ENCODE data around the gene CYP27B1.
A peak's percentile ranks its signal among the peaks of the same experiment; 100 is the strongest.

The CYP27B1 gene, protein sequence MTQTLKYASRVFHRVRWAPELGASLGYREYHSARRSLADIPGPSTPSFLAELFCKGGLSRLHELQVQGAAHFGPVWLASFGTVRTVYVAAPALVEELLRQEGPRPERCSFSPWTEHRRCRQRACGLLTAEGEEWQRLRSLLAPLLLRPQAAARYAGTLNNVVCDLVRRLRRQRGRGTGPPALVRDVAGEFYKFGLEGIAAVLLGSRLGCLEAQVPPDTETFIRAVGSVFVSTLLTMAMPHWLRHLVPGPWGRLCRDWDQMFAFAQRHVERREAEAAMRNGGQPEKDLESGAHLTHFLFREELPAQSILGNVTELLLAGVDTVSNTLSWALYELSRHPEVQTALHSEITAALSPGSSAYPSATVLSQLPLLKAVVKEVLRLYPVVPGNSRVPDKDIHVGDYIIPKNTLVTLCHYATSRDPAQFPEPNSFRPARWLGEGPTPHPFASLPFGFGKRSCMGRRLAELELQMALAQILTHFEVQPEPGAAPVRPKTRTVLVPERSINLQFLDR

GRCh38 chr12:57766464-57767304, at the start of gene CYP27B1:
Gene CYP27B1 (minus strand): TSS chr12:57767078. CDS start chr12:57767041, 37 bp downstream.
- Histone ChIP-seq H3K9ac (ENCODE audit: low read depth, low read length) (no peak within 1 kb of the TSS), H3K9me3 (ENCODE audit: control insufficient read depth, insufficient read depth, low read length) (no peaks in the 10 kb centered on the region), H3K4me3 (ENCODE audit: low read depth, low read length) (peak within 1 kb of the TSS; percentile 89), H3K27me3 (ENCODE audit: control insufficient read depth, insufficient read depth, low read length) (peaks cover 59% of the 10 kb centered on the region), H3K4me1 (ENCODE audit: control insufficient read depth, insufficient read depth, low read length) (peaks cover 14% of the 10 kb centered on the region), H3K36me3 (ENCODE audit: control insufficient read depth, insufficient read depth, low read length) (peaks cover 12% of the 10 kb centered on the region)

- no peak overlapping the region for H3K4me3 ChIP-seq (ENCODE audit: low read depth, low read length)
- no peaks in the 10 kb centered on the region for H3K4me1 ChIP-seq (ENCODE audit: control insufficient read depth, insufficient read depth, low read length)
- H3K9ac ChIP-seq (ENCODE audit: low read depth, low read length) = no peak overlapping the region
- no peaks in the 10 kb centered on the region for H3K9me3 ChIP-seq (ENCODE audit: control insufficient read depth, insufficient read depth, low read length)
- H3K27me3 ChIP-seq (ENCODE audit: control insufficient read depth, insufficient read depth, low read length) = no peaks in the 10 kb centered on the region
- H3K36me3 ChIP-seq (ENCODE audit: control insufficient read depth, insufficient read depth, low read length) = peaks cover 6% of the 10 kb centered on the region
Measured at GRCh38 chr12:57816001-57816854, 49.4 kb upstream of the CYP27B1 start.

GRCh38 chr12:57815177-57816000, 48.5 kb upstream of the CYP27B1 start:
- H3K36me3 ChIP-seq (ENCODE audit: control insufficient read depth, insufficient read depth, low read length) = peaks cover 2% of the 10 kb centered on the region
- no peaks in the 10 kb centered on the region for H3K9me3 ChIP-seq (ENCODE audit: control insufficient read depth, insufficient read depth, low read length)
- H3K27me3 ChIP-seq (ENCODE audit: control insufficient read depth, insufficient read depth, low read length) = no peaks in the 10 kb centered on the region
- no peaks in the 10 kb centered on the region for H3K4me1 ChIP-seq (ENCODE audit: control insufficient read depth, insufficient read depth, low read length)
- no peak overlapping the region for H3K4me3 ChIP-seq (ENCODE audit: low read depth, low read length)
- H3K9ac ChIP-seq (ENCODE audit: low read depth, low read length) = no peak overlapping the region

GRCh38 chr12:57813971-57814772, 47.3 kb upstream of the CYP27B1 start:
- no peaks in the 10 kb centered on the region for H3K4me1 ChIP-seq (ENCODE audit: control insufficient read depth, insufficient read depth, low read length)
- no peaks in the 10 kb centered on the region for H3K36me3 ChIP-seq (ENCODE audit: control insufficient read depth, insufficient read depth, low read length)
- H3K9me3 ChIP-seq (ENCODE audit: control insufficient read depth, insufficient read depth, low read length) = no peaks in the 10 kb centered on the region
- H3K4me3 ChIP-seq (ENCODE audit: low read depth, low read length) = no peak overlapping the region
- no peak overlapping the region for H3K9ac ChIP-seq (ENCODE audit: low read depth, low read length)
- H3K27me3 ChIP-seq (ENCODE audit: control insufficient read depth, insufficient read depth, low read length) = no peaks in the 10 kb centered on the region

- Histone ChIP-seq H3K27me3 (ENCODE audit: control insufficient read depth, insufficient read depth, low read length) (no peaks in the 10 kb centered on the region), H3K9ac (ENCODE audit: low read depth, low read length) (no peak overlapping the region), H3K9me3 (ENCODE audit: control insufficient read depth, insufficient read depth, low read length) (no peaks in the 10 kb centered on the region), H3K4me3 (ENCODE audit: low read depth, low read length) (no peak overlapping the region), H3K36me3 (ENCODE audit: control insufficient read depth, insufficient read depth, low read length) (no peaks in the 10 kb centered on the region), H3K4me1 (ENCODE audit: control insufficient read depth, insufficient read depth, low read length) (no peaks in the 10 kb centered on the region)
Measured at GRCh38 chr12:57813111-57813970, 46.5 kb upstream of the CYP27B1 start.

- no peaks in the 10 kb centered on the region for H3K9me3 ChIP-seq (ENCODE audit: control insufficient read depth, insufficient read depth, low read length)
- H3K9ac ChIP-seq (ENCODE audit: low read depth, low read length) = no peak overlapping the region
- no peak overlapping the region for H3K4me3 ChIP-seq (ENCODE audit: low read depth, low read length)
- no peaks in the 10 kb centered on the region for H3K4me1 ChIP-seq (ENCODE audit: control insufficient read depth, insufficient read depth, low read length)
- H3K27me3 ChIP-seq (ENCODE audit: control insufficient read depth, insufficient read depth, low read length) = no peaks in the 10 kb centered on the region
- no peaks in the 10 kb centered on the region for H3K36me3 ChIP-seq (ENCODE audit: control insufficient read depth, insufficient read depth, low read length)
Measured at GRCh38 chr12:57811028-57811755, 44.3 kb upstream of the CYP27B1 start.

DNA sequence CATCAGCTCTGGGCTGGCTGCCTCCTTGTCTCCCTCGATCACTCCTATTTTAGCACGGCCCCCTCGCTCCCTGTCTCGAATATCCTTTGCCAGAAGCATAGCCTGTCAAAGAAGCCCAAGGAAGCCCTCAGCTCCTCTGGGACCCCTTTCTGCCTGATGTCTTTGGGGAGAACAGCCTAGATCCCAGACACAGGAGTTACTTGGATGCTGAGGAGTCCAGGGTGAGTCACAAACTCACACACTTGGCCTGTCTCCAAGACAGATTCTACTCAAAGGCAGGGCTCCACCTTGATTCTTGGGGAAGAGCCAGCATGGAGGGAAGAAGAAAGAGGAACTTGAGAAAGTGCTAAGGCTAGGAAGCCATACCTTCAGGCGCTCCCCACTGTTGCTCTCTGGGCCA, 43.6 kb upstream of the CYP27B1 start:
- Histone ChIP-seq H3K4me3 (ENCODE audit: low read depth, low read length) (no peak overlapping the region), H3K36me3 (ENCODE audit: control insufficient read depth, insufficient read depth, low read length) (no peaks in the 10 kb centered on the region), H3K4me1 (ENCODE audit: control insufficient read depth, insufficient read depth, low read length) (no peaks in the 10 kb centered on the region), H3K9me3 (ENCODE audit: control insufficient read depth, insufficient read depth, low read length) (no peaks in the 10 kb centered on the region), H3K27me3 (ENCODE audit: control insufficient read depth, insufficient read depth, low read length) (no peaks in the 10 kb centered on the region), H3K9ac (ENCODE audit: low read depth, low read length) (no peak overlapping the region)

GRCh38 chr12:57809425-57809824, 42.5 kb upstream of the CYP27B1 start:
- Histone ChIP-seq H3K27me3 (ENCODE audit: control insufficient read depth, insufficient read depth, low read length) (no peaks in the 10 kb centered on the region), H3K9ac (ENCODE audit: low read depth, low read length) (no peak overlapping the region), H3K4me3 (ENCODE audit: low read depth, low read length) (no peak overlapping the region), H3K4me1 (ENCODE audit: control insufficient read depth, insufficient read depth, low read length) (no peaks in the 10 kb centered on the region), H3K36me3 (ENCODE audit: control insufficient read depth, insufficient read depth, low read length) (no peaks in the 10 kb centered on the region), H3K9me3 (ENCODE audit: control insufficient read depth, insufficient read depth, low read length) (no peaks in the 10 kb centered on the region)

GRCh38 chr12:57808351-57808750, 41.5 kb upstream of the CYP27B1 start:
- Histone ChIP-seq H3K27me3 (ENCODE audit: control insufficient read depth, insufficient read depth, low read length) (no peaks in the 10 kb centered on the region), H3K4me1 (ENCODE audit: control insufficient read depth, insufficient read depth, low read length) (no peaks in the 10 kb centered on the region), H3K36me3 (ENCODE audit: control insufficient read depth, insufficient read depth, low read length) (no peaks in the 10 kb centered on the region), H3K9ac (ENCODE audit: low read depth, low read length) (no peak overlapping the region), H3K4me3 (ENCODE audit: low read depth, low read length) (no peak overlapping the region), H3K9me3 (ENCODE audit: control insufficient read depth, insufficient read depth, low read length) (no peaks in the 10 kb centered on the region)
